ENCODE measurements around the gene ZNF726. TPM values are rescaled to one million over a fixed set of nuclear protein-coding genes. Genes with fewer than 3 reads are reported as not detected.
"Not testable (repeated sequence)": the region's sequence is repeated elsewhere in the genome, so short reads cannot be mapped to it uniquely, and the experiment has no call there.

Gene ZNF726
- total RNA-seq, 1 experiment from 2014 or later = not detected

- no peaks in the 10 kb centered on the region for H3K27me3 ChIP-seq (replicated peaks; ENCODE audit: control insufficient read depth, insufficient read depth, low read length)
- no peaks in the 10 kb centered on the region for H3K4me1 ChIP-seq
- no peaks in the 10 kb centered on the region for H3K27me3 Mint-ChIP-seq (ENCODE audit: insufficient read depth, unreplicated experiment)
- intact Hi-C loops (cut with micrococcal nuclease; ENCODE audit: unreplicated experiment) = no loop called here
- peaks cover 17% of the 10 kb centered on the region for H3K9me3 Mint-ChIP-seq (ENCODE audit: unreplicated experiment)
- no TSS peak for BruUV-seq (replicated peaks)
- no peak for TF ChIP-seq CTCF (IDR thresholded peaks at IDR 0.05; ENCODE audit: insufficient read depth in 1 of 2, low read depth in 1 of 2, low read length in 1 of 2, severe bottlenecking in 1 of 2, unreplicated experiment in 1 of 2)
- H3K4me3 Mint-ChIP-seq (ENCODE audit: unreplicated experiment) = no peak overlapping the region
- no peaks in the 10 kb centered on the region for H3K4me1 Mint-ChIP-seq (ENCODE audit: low read depth, unreplicated experiment)
- no peak overlapping the region for H3K4me3 ChIP-seq (ENCODE audit: low read depth, low read length)
- no peaks in the 10 kb centered on the region for H3K36me3 ChIP-seq (ENCODE audit: control insufficient read depth, insufficient read depth, low read length)
- H3K27ac Mint-ChIP-seq (ENCODE audit: unreplicated experiment) = no peak overlapping the region
- CTCF ChIA-PET = no interaction called here
- H3K9me3 ChIP-seq = no peaks in the 10 kb centered on the region
- no peaks in the 10 kb centered on the region for H3K36me3 Mint-ChIP-seq (ENCODE audit: insufficient read depth, unreplicated experiment)
- POLR2A ChIA-PET = no interaction called here
- DNase-seq = no peak
These were observed 3.2 kb downstream of the ZNF726 start for GRCh38 chr19:23917856-23918255.

- no peak for DNase-seq
- Mint-ChIP-seq H3K27ac (ENCODE audit: unreplicated experiment) (no peak overlapping the region), H3K9me3 (ENCODE audit: unreplicated experiment) (peaks cover 12% of the 10 kb centered on the region), H3K27me3 (ENCODE audit: insufficient read depth, unreplicated experiment) (no peaks in the 10 kb centered on the region), H3K4me1 (ENCODE audit: low read depth, unreplicated experiment) (no peaks in the 10 kb centered on the region), H3K36me3 (ENCODE audit: insufficient read depth, unreplicated experiment) (no peaks in the 10 kb centered on the region), H3K4me3 (ENCODE audit: unreplicated experiment) (no peak overlapping the region)
- no peak overlapping the region for H3K4me3 ChIP-seq (ENCODE audit: low read depth, low read length)
- intact Hi-C loops (cut with micrococcal nuclease; ENCODE audit: unreplicated experiment) = no loop called here
- ChIA-PET CTCF (no interaction called here), POLR2A (no interaction called here)
- BruUV-seq (replicated peaks) = no TSS peak
- TF ChIP-seq CTCF (IDR thresholded peaks at IDR 0.05; ENCODE audit: insufficient read depth in 1 of 2, low read depth in 1 of 2, low read length in 1 of 2, severe bottlenecking in 1 of 2, unreplicated experiment in 1 of 2) = no peak
- no peaks in the 10 kb centered on the region for H3K36me3 ChIP-seq (ENCODE audit: control insufficient read depth, insufficient read depth, low read length)
- no peaks in the 10 kb centered on the region for H3K9me3 ChIP-seq
- no peaks in the 10 kb centered on the region for H3K4me1 ChIP-seq
- no peaks in the 10 kb centered on the region for H3K27me3 ChIP-seq (replicated peaks; ENCODE audit: control insufficient read depth, insufficient read depth, low read length)
These were observed 10.6 kb downstream of the ZNF726 start for GRCh38 chr19:23925285-23925684.

- Mint-ChIP-seq H3K9me3 (ENCODE audit: unreplicated experiment) (peaks cover 17% of the 10 kb centered on the region), H3K36me3 (ENCODE audit: insufficient read depth, unreplicated experiment) (no peaks in the 10 kb centered on the region), H3K27me3 (ENCODE audit: insufficient read depth, unreplicated experiment) (no peaks in the 10 kb centered on the region), H3K27ac (ENCODE audit: unreplicated experiment) (no peak overlapping the region), H3K4me3 (ENCODE audit: unreplicated experiment) (no peak overlapping the region), H3K4me1 (ENCODE audit: low read depth, unreplicated experiment) (no peaks in the 10 kb centered on the region)
- POLR2A ChIA-PET = no interaction called here
- no peaks in the 10 kb centered on the region for H3K36me3 ChIP-seq (ENCODE audit: control insufficient read depth, insufficient read depth, low read length)
- intact Hi-C loops (cut with micrococcal nuclease; ENCODE audit: unreplicated experiment) = no loop called here
- TF ChIP-seq CTCF (IDR thresholded peaks at IDR 0.05; ENCODE audit: insufficient read depth in 1 of 2, low read depth in 1 of 2, low read length in 1 of 2, severe bottlenecking in 1 of 2, unreplicated experiment in 1 of 2) = no peak
- H3K4me3 ChIP-seq (ENCODE audit: low read depth, low read length) = no peak overlapping the region
- H3K9me3 ChIP-seq = no peaks in the 10 kb centered on the region; the same call in 1 of the 2 replicates
- no peak for DNase-seq
- no TSS peak for BruUV-seq (replicated peaks)
- H3K27me3 ChIP-seq (replicated peaks; ENCODE audit: control insufficient read depth, insufficient read depth, low read length) = no peaks in the 10 kb centered on the region
- CTCF ChIA-PET = no interaction called here
- H3K4me1 ChIP-seq = no peaks in the 10 kb centered on the region
These were observed 18.2 kb downstream of the ZNF726 start for GRCh38 chr19:23932878-23933277.

GRCh38 chr19:23937031-23937430, 22.3 kb downstream of the ZNF726 start:
- DNase-seq; H3K27ac Mint-ChIP-seq (ENCODE audit: unreplicated experiment); H3K4me1 ChIP-seq; H3K27me3 ChIP-seq (replicated peaks; ENCODE audit: control insufficient read depth, insufficient read depth, low read length); H3K4me3 Mint-ChIP-seq (ENCODE audit: unreplicated experiment); H3K4me3 ChIP-seq (ENCODE audit: low read depth, low read length); H3K27me3 Mint-ChIP-seq (ENCODE audit: insufficient read depth, unreplicated experiment); H3K9me3 ChIP-seq; H3K36me3 ChIP-seq (ENCODE audit: control insufficient read depth, insufficient read depth, low read length); H3K4me1 Mint-ChIP-seq (ENCODE audit: low read depth, unreplicated experiment); H3K36me3 Mint-ChIP-seq (ENCODE audit: insufficient read depth, unreplicated experiment); BruUV-seq (replicated peaks); intact Hi-C loops (cut with micrococcal nuclease; ENCODE audit: unreplicated experiment); POLR2A ChIA-PET; CTCF ChIA-PET: not testable (repeated sequence)
- H3K9me3 Mint-ChIP-seq (ENCODE audit: unreplicated experiment) = peaks cover 25% of the 10 kb centered on the region
